Measurements from ENCODE around the gene TMCC1.

DNA sequence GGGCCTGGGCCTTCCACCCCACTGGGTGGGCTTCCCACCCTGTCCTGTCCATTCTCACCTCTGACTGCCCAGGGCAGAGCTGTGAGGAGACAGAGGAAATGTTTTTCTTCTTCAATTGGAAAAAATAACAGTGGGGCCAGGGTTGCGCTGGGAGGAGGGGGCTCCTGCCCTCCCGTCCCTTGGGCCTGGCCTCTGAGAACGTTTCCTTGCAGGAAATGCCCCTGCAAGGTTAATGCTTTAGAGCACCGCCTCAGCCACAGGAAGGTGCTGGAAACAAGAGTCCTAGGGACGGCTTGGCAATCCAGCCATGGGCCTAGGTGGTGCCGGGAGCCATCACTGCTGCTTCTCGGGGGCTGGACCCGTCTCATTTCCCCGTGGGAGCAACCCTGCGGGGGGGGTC lies 283.2 kb downstream of the TMCC1 start:
- TF ChIP-seq POLR2A (IDR thresholded peaks at IDR 0.05; ENCODE audit: low read length) (no peak), GATA1 (IDR thresholded peaks at IDR 0.05; ENCODE audit: low read depth, low read length) (no peak)
